Measurements from ENCODE around the gene CABS1.

- TF ChIP-seq SP1 (IDR thresholded peaks at IDR 0.05; ENCODE audit: low read depth, low read length) (no peak), RFX5 (IDR thresholded peaks at IDR 0.05; ENCODE audit: borderline replicate concordance, low read depth, low read length) (no peak), HDAC6 (IDR thresholded peaks at IDR 0.05; ENCODE audit: low read depth, low read length) (no peak)
Observed at GRCh38 chr4:70297576-70297975, 37.2 kb upstream of the CABS1 start.
